CD4-positive, alpha-beta T cell (primary cell): Measurements from ENCODE around the gene COG5. TPM values are rescaled to one million over a fixed set of nuclear protein-coding genes. Genes with fewer than 3 reads are reported as not detected.

Experiments used
- ATAC-seq: fragments of 200-7000 bp; cut with Tn5 transposase; one replicate; pipeline ENCODE4 v1.10.0; 2022; ENCODE audit warnings: mild to moderate bottlenecking; ENCODE audit not compliant: poor library complexity
- CTCF ChIA-PET: fragments of 350-600 bp; sonication (Branson Sonifier 250); formaldehyde crosslinking; loops from one replicate; lab custom pipeline; 2021; ENCODE audit warnings: antibody characterized with exemption, inconsistent platforms; lab: Charles Lee
- POLR2A ChIA-PET: fragments of 350-600 bp; sonication (Branson Sonifier 250); formaldehyde crosslinking; loops from one replicate; lab custom pipeline; 2021; ENCODE audit warnings: antibody characterized with exemption, inconsistent platforms; lab: Charles Lee
- DNase-seq, 14 experiments: peaks; one replicate each; pipeline ENCODE4 v3.0.0-alpha.2; 2013 to 2020; ENCODE audit warnings: mixed read lengths in 2 of 14
- H3K27ac ChIP-seq, 2 donors: one replicate each; pipeline versions ENCODE4 v1.5.1 to v1.7.0; 2013; ENCODE audit warnings: low read length in 2 of 2, low read depth in 1 of 2, mild to moderate bottlenecking in 1 of 2
- H3K27me3 ChIP-seq, 2 experiments: 1 replicate in 1 of 2; 2 replicates in 1 of 2; pipeline versions ENCODE4 v1.6.1 to v1.7.0; 2013; ENCODE audit warnings: low read length in 2 of 2, control low read depth in 1 of 2, mild to moderate bottlenecking in 1 of 2, moderate library complexity in 1 of 2; ENCODE audit not compliant: insufficient read depth in 2 of 2, control insufficient read depth in 1 of 2
- H3K36me3 ChIP-seq: one replicate; pipeline ENCODE4 v1.6.1; 2013; ENCODE audit warnings: low read length, control low read depth; ENCODE audit not compliant: insufficient read depth
- H3K4me1 ChIP-seq: one replicate; pipeline ENCODE4 v1.6.1; 2013; ENCODE audit warnings: low read length, control low read depth; ENCODE audit not compliant: insufficient read depth
- H3K4me3 ChIP-seq: one replicate; pipeline ENCODE4 v1.5.1; 2013; ENCODE audit warnings: mild to moderate bottlenecking, low read length, moderate library complexity
- H3K9me3 ChIP-seq, 2 experiments: 1 replicate in 1 of 2; 2 replicates in 1 of 2; pipeline versions ENCODE4 v1.6.1 to v1.7.0; 2013; ENCODE audit warnings: low read length in 2 of 2, mild to moderate bottlenecking in 2 of 2, control low read depth in 1 of 2, moderate library complexity in 1 of 2; ENCODE audit not compliant: control insufficient read depth in 1 of 2, insufficient read depth in 1 of 2
- H3K27ac Mint-ChIP-seq: one replicate; pipeline ENCODE4 v1.8.0; 2020; ENCODE audit warnings: mixed read lengths
- H3K27me3 Mint-ChIP-seq: one replicate; pipeline ENCODE4 v1.8.0; 2021; ENCODE audit warnings: mixed read lengths
- H3K36me3 Mint-ChIP-seq: one replicate; pipeline ENCODE4 v1.8.0; 2021; ENCODE audit warnings: low read depth, mixed read lengths
- H3K4me1 Mint-ChIP-seq: one replicate; pipeline ENCODE4 v1.8.0; 2021; ENCODE audit warnings: low read depth, mixed read lengths
- H3K4me3 Mint-ChIP-seq: one replicate; pipeline ENCODE4 v1.8.0; 2020; ENCODE audit warnings: mild to moderate bottlenecking, mixed read lengths
- H3K9me3 Mint-ChIP-seq: one replicate; pipeline ENCODE4 v1.8.0; 2020; ENCODE audit warnings: mixed read lengths
- intact Hi-C, 2 experiments: fragments of 100-400 bp; cut with DNase I in 1 of 2; cut with micrococcal nuclease in 1 of 2; formaldehyde crosslinking; loops; one replicate each; pipeline versions ENCODE4 v1.15.1 to v1.9.0; 2023 to 2025; cut with DNase I, micrococcal nuclease
- total RNA-seq, 174 experiments: library from RNA in 2 of 174; stranded (reverse) in 2 of 174; gene quantifications; one replicate each; pipeline ENCODE4 v1.2.3 and lab custom pipeline; 2021 to 2026
- TF ChIP-seq, protein P1 (sequence below): fragments of 200-600 bp; IDR thresholded peaks from one replicate; pipeline ENCODE4 v1.8.0; 2022; ENCODE audit warnings: antibody characterized with exemption, mild to moderate bottlenecking

Gene COG5
- total RNA-seq, 2 experiments from 2014 or later, result 43.4 to 44.5 TPM

DNA sequence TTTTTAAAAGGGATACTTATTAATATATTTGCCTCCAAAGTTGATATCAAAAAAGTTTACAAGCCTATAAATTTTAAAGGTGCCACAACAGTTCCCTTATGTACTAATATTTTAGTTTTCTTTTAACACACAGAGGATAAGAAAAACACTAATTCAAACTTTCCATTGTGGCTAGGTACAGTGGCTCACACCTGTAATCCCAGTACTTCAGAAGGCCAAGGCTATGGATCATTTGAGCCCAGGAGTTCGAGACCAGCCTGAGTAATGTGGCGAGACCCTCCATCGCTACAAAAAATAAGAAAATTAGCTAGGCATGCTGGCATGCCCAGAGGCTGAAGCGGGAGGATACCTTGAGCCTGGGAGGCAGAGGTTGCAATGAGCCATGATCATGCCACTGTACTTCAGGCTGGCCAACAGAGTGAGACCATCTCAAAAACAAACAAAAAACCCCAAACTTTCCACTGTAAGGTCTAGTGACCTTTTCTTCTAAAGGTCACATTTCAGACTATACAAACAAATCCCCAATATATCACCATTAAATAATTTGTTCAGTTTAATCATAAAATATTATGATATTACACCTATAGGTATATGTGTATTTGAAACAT lies 287.4 kb downstream of the COG5 start:
- no peak overlapping the region for H3K4me3 ChIP-seq
- Mint-ChIP-seq H3K4me3 (no peak overlapping the region), H3K27ac (no peak overlapping the region), H3K4me1 (no peaks in the 10 kb centered on the region), H3K9me3 (no peaks in the 10 kb centered on the region), H3K27me3 (no peaks in the 10 kb centered on the region), H3K36me3 (peaks cover 65% of the 10 kb centered on the region)
- CTCF ChIA-PET, result no interaction called here
- H3K36me3 ChIP-seq, result peaks cover 2% of the 10 kb centered on the region
- DNase-seq (no peak), ATAC-seq (no peak)
- POLR2A ChIA-PET, result no interaction called here
- H3K27ac ChIP-seq, result no peak overlapping the region
- no peaks in the 10 kb centered on the region for H3K27me3 ChIP-seq
- H3K4me1 ChIP-seq, result no peaks in the 10 kb centered on the region
- no peaks in the 10 kb centered on the region for H3K9me3 ChIP-seq
- intact Hi-C loops, result no loop called here
- TF ChIP-seq, protein P1, sequence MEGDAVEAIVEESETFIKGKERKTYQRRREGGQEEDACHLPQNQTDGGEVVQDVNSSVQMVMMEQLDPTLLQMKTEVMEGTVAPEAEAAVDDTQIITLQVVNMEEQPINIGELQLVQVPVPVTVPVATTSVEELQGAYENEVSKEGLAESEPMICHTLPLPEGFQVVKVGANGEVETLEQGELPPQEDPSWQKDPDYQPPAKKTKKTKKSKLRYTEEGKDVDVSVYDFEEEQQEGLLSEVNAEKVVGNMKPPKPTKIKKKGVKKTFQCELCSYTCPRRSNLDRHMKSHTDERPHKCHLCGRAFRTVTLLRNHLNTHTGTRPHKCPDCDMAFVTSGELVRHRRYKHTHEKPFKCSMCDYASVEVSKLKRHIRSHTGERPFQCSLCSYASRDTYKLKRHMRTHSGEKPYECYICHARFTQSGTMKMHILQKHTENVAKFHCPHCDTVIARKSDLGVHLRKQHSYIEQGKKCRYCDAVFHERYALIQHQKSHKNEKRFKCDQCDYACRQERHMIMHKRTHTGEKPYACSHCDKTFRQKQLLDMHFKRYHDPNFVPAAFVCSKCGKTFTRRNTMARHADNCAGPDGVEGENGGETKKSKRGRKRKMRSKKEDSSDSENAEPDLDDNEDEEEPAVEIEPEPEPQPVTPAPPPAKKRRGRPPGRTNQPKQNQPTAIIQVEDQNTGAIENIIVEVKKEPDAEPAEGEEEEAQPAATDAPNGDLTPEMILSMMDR, result no peak

DNA sequence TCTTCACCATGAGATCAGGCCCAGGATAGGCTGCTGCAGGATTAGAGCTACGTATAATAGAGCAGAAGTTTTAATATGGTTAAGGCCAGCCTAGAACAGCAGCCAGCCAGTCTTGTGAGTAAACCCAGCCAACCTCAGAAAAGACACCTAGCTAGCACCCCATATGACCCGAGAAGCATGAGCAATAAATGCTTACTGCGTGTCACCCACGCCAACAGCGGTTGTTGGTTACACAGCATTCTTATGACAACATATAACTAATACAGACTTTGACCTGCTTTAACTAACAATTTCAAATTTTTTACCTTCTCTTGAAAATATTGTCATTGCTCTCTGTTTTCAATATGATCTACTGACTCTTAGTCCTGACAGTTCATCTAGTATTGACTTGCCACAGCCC lies 289.2 kb downstream of the COG5 start:
- H3K9me3 Mint-ChIP-seq, result no peaks in the 10 kb centered on the region
- no peak for ATAC-seq
- TF ChIP-seq, protein P1, result no peak
- ChIA-PET POLR2A (interaction anchor here (0.6 kb wide), 1 partner anchor 16 kb away, joined by 3 read pairs; no protein-coding TSS in a partner anchor), CTCF (no interaction called here)
- no peaks in the 10 kb centered on the region for H3K27me3 ChIP-seq
- no peak overlapping the region for H3K27ac Mint-ChIP-seq
- no peak overlapping the region for H3K27ac ChIP-seq
- no peak overlapping the region for H3K4me3 Mint-ChIP-seq
- no peaks in the 10 kb centered on the region for H3K4me1 Mint-ChIP-seq
- H3K36me3 ChIP-seq, result peaks cover 6% of the 10 kb centered on the region
- H3K36me3 Mint-ChIP-seq, result peaks cover 73% of the 10 kb centered on the region
- no peaks in the 10 kb centered on the region for H3K27me3 Mint-ChIP-seq
- no peak for DNase-seq
- H3K4me1 ChIP-seq, result no peaks in the 10 kb centered on the region
- intact Hi-C loops, result no loop called here
- H3K9me3 ChIP-seq, result no peaks in the 10 kb centered on the region
- H3K4me3 ChIP-seq, result no peak overlapping the region

DNA sequence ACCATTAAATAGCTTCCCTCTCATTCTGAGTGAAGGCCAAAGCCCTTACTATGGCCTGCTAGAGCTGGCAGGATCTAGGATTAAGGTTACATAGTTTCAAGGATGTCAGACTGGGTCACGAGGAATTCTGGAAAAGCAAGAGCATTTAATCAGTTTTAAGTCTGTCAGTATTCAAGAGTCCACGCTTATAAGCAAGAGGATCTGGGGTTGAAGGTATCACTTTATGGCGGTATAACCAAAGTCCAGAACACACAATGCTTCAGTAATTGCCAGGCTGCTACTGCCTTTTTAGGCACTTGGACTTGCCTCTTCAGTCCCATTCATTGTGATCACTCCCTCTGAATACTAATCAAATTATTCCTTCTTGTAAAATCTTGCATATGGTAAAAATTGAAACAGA lies 293.9 kb downstream of the COG5 start:
- peaks cover 9% of the 10 kb centered on the region for H3K36me3 ChIP-seq
- H3K4me1 ChIP-seq, result no peaks in the 10 kb centered on the region
- no peak overlapping the region for H3K27ac ChIP-seq
- TF ChIP-seq, protein P1, result no peak
- no peaks in the 10 kb centered on the region for H3K27me3 ChIP-seq
- CTCF ChIA-PET, result no interaction called here
- Mint-ChIP-seq H3K4me3 (no peak overlapping the region), H3K27ac (no peak overlapping the region), H3K4me1 (no peaks in the 10 kb centered on the region), H3K36me3 (peaks cover 62% of the 10 kb centered on the region), H3K9me3 (no peaks in the 10 kb centered on the region), H3K27me3 (no peaks in the 10 kb centered on the region)
- POLR2A ChIA-PET, result no interaction called here
- no peaks in the 10 kb centered on the region for H3K9me3 ChIP-seq
- intact Hi-C loops, result no loop called here
- no peak overlapping the region for H3K4me3 ChIP-seq
- DNase-seq (no peak), ATAC-seq (no peak)
